HFFc6 (cell line): ENCODE data around the gene HS3ST5. TPM values are rescaled to one million over a fixed set of nuclear protein-coding genes. Genes with fewer than 3 reads are reported as not detected.
A peak's percentile ranks its signal among the peaks of the same experiment; 100 is the strongest.

ENCODE experiments used
- DNase-seq: peaks from one replicate; pipeline ENCODE4 v3.0.0-alpha.2; 2018
- H3K27ac Mint-ChIP-seq: 2 replicates; pipeline ENCODE4 v1.8.0; 2020; ENCODE audit warnings: mild to moderate bottlenecking, mixed read lengths
- H3K27me3 Mint-ChIP-seq: 2 replicates; pipeline ENCODE4 v1.8.0; 2021; ENCODE audit warnings: mild to moderate bottlenecking, moderate library complexity, mixed read lengths; ENCODE audit not compliant: insufficient read depth
- H3K36me3 Mint-ChIP-seq: 2 replicates; pipeline ENCODE4 v1.8.0; 2021; ENCODE audit warnings: low read depth, mixed read lengths
- H3K4me1 Mint-ChIP-seq: 2 replicates; pipeline ENCODE4 v1.8.0; 2020; ENCODE audit warnings: low read depth, mixed read lengths
- H3K4me3 Mint-ChIP-seq: 2 replicates; pipeline ENCODE4 v1.8.0; 2020; ENCODE audit warnings: mild to moderate bottlenecking, moderate library complexity, mixed read lengths
- H3K9me3 Mint-ChIP-seq: 2 replicates; pipeline ENCODE4 v1.8.0; 2020; ENCODE audit warnings: mild to moderate bottlenecking, mixed read lengths
- total RNA-seq, 6 experiments: library from RNA; stranded (reverse); fragmentation: NEBNext Ultra II Directional; extraction: Animal tissue kit (Norgen Biotek cat#: 25700); gene quantifications; 2 replicates in 1 of 6; 3 replicates in 5 of 6; pipeline ENCODE4 v1.2.3, GENCODE V29; 2021
- TF ChIP-seq, protein P1 (sequence below): fragments of 200-600 bp; sonication (generic); IDR thresholded peaks from 2 replicates; pipeline ENCODE4 v1.5.0; 2021; ENCODE audit warnings: antibody characterized with exemption, mild to moderate bottlenecking

The HS3ST5 gene
- total RNA-seq, 6 experiments from 2014 or later, result not detected

DNA sequence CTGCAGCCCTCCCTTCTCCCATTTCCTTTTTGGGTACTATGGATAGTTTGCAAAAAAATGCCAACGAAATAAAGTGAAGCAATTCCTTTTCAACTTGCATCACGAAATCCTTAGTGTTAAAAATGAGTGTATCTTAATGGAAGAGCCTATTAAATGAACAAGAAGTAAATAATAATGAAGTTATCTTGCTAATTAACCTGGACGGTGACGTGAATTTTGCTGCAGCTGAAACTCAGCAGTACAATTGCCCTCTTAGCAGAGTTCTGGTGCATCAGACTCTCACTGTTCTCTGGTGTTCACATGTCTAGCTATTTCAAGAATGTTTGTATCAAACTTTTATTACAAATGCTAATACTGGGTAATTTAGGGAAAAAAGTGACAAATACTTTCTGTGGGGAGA, 252.2 kb downstream of the HS3ST5 start:
- H3K4me3 Mint-ChIP-seq, result no peak overlapping the region
- no peak for DNase-seq

DNA sequence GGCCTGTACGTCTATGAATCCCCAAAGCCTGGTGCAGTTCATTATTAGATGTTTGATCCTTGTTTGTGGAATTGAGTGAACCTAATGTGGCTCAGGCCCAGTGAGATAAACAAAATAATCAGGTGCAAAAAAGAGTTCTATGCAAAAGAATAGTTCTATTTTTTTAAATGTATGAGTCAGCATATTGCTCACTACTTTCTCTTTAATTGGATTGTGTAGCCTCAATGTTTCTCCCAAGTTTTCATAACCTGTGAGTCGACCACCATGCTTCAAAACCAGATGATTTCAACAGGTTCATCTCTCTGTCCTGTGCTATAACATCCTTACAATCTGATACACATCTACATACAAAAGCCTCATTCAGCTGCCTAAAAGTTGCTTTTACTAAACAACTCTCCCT, 255.3 kb downstream of the HS3ST5 start:
- Mint-ChIP-seq H3K9me3 (no peaks in the 10 kb centered on the region), H3K4me3 (peak overlapping the region; percentile 29; the same call in 1 of the 2 replicates), H3K27me3 (peaks cover 14% of the 10 kb centered on the region), H3K36me3 (no peaks in the 10 kb centered on the region), H3K27ac (no peak overlapping the region), H3K4me1 (peaks cover 23% of the 10 kb centered on the region)
- TF ChIP-seq, protein P1, sequence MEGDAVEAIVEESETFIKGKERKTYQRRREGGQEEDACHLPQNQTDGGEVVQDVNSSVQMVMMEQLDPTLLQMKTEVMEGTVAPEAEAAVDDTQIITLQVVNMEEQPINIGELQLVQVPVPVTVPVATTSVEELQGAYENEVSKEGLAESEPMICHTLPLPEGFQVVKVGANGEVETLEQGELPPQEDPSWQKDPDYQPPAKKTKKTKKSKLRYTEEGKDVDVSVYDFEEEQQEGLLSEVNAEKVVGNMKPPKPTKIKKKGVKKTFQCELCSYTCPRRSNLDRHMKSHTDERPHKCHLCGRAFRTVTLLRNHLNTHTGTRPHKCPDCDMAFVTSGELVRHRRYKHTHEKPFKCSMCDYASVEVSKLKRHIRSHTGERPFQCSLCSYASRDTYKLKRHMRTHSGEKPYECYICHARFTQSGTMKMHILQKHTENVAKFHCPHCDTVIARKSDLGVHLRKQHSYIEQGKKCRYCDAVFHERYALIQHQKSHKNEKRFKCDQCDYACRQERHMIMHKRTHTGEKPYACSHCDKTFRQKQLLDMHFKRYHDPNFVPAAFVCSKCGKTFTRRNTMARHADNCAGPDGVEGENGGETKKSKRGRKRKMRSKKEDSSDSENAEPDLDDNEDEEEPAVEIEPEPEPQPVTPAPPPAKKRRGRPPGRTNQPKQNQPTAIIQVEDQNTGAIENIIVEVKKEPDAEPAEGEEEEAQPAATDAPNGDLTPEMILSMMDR, result no peak
- DNase-seq, result no peak

More for the DNA sequence above, 252.2 kb downstream of the HS3ST5 start:
- Mint-ChIP-seq H3K9me3 (no peaks in the 10 kb centered on the region), H3K27me3 (peaks cover 10% of the 10 kb centered on the region), H3K27ac (no peak overlapping the region), H3K4me1 (peaks cover 11% of the 10 kb centered on the region), H3K36me3 (no peaks in the 10 kb centered on the region)
- TF ChIP-seq, protein P1, result no peak

DNA sequence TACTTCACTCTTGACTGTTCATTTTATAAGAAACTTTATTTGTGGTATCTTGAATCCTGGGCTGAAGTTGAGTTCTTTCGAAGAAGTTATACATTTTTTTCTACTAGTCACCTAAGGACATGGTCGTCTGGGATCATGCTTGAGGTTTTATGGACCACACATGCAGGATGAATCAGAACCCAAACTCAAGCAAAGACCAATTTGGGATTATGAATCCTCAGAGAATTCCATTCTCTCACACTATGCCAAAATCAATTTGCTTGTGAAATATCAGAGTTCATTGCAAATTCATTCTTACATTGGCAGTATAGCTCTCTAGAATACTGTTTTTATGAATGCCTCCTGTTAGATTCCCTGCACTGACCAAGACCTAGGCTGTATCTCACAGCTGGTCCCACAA, 257.6 kb downstream of the HS3ST5 start:
- peak; percentile 21 for DNase-seq
- no peaks in the 10 kb centered on the region for H3K36me3 Mint-ChIP-seq
- peaks cover 23% of the 10 kb centered on the region for H3K4me1 Mint-ChIP-seq
- H3K27me3 Mint-ChIP-seq, result peaks cover 26% of the 10 kb centered on the region
- H3K4me3 Mint-ChIP-seq, result no peak overlapping the region
- H3K27ac Mint-ChIP-seq, result no peak overlapping the region
- TF ChIP-seq, protein P1, result no peak
- no peaks in the 10 kb centered on the region for H3K9me3 Mint-ChIP-seq

DNA sequence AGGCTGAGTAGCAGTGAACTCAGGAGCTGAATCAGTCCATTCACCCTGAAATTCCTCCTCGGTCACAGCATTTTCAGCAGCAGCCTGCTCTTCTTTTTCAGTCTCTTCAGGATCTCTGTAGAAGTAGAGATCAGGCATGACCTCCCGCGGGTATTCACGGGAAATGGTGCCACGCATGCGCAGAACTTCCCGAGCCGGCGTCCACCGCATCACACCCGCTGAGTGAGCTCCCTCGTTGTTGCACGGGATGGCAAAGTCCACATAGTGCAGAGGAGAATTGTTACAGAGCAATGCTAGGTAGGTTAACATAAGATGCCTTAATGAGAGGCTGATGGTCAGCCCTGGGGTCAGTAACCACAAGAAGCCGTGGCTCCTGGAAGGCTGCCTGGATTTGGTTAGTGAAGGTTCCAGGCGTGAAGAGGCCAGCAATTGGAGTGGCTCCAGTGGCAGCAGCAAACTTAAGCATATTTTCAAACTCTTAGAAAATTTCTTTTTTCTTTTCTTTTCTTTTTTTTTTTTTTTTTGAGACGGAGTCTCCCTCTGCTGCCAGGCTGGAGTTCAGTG, 258.4 kb downstream of the HS3ST5 start:
- H3K4me1 Mint-ChIP-seq, result peaks cover 23% of the 10 kb centered on the region
- peaks cover 26% of the 10 kb centered on the region for H3K27me3 Mint-ChIP-seq
- H3K4me3 Mint-ChIP-seq, result no peak overlapping the region
- H3K27ac Mint-ChIP-seq, result no peak overlapping the region
- TF ChIP-seq, protein P1, result no peak
- no peaks in the 10 kb centered on the region for H3K36me3 Mint-ChIP-seq
- peak; percentile 5 for DNase-seq
- no peaks in the 10 kb centered on the region for H3K9me3 Mint-ChIP-seq

DNA sequence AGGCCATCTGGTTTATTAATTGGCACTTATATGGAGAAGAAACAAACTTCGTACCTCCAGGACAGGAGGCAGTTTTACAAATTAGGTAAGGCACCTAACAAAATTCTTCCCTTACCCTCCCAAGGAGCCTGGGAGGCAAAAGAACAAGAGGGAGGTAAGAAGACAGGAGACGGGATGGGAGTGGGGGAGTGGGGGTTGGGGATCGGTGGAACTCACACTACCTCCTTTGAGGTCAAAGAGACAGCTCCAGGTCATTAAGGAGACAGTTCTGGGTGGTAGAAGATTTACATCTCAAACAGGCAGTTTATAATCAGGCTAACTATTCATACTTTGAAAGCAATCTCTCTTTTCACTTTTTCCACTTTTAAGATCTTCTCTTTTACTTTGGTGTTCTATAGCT, 259.6 kb downstream of the HS3ST5 start:
- H3K27ac Mint-ChIP-seq, result no peak overlapping the region
- H3K9me3 Mint-ChIP-seq, result no peaks in the 10 kb centered on the region
- H3K27me3 Mint-ChIP-seq, result peaks cover 26% of the 10 kb centered on the region
- peaks cover 23% of the 10 kb centered on the region for H3K4me1 Mint-ChIP-seq
- H3K4me3 Mint-ChIP-seq, result no peak overlapping the region
- DNase-seq, result no peak
- TF ChIP-seq, protein P1, result no peak
- H3K36me3 Mint-ChIP-seq, result no peaks in the 10 kb centered on the region

DNA sequence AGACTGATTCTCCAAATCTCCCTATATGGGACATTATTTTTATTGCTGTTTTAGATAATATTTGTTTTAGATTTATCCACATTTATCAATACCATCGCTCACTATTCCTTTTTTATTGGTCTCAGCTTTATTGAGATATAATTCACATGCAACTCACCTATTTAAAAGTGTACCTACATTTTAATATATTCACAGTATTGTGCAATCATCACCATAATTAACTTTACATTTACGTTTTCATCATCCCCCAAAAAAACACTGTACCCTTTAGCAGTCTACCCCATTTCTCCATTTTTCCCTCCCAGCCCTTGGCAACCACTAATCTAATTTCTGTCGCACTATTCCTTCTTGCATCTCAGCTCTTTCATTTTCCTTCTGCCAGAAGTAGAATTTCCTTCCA, 261.1 kb downstream of the HS3ST5 start:
- no peak overlapping the region for H3K27ac Mint-ChIP-seq
- no peaks in the 10 kb centered on the region for H3K9me3 Mint-ChIP-seq
- H3K4me3 Mint-ChIP-seq, result no peak overlapping the region
- H3K36me3 Mint-ChIP-seq, result no peaks in the 10 kb centered on the region
- H3K4me1 Mint-ChIP-seq, result peaks cover 12% of the 10 kb centered on the region
- H3K27me3 Mint-ChIP-seq, result peaks cover 23% of the 10 kb centered on the region
- TF ChIP-seq, protein P1, result no peak
- no peak for DNase-seq
